HG02973 (cell line): ENCODE data around the gene HSD3B1.
"Not testable (repeated sequence)": the region's sequence is repeated elsewhere in the genome, so short reads cannot be mapped to it uniquely, and the experiment has no call there.

Source experiments
- ATAC-seq: cut with Tn5 transposase; IDR thresholded peaks from one replicate; pipeline ENCODE4 v1.9.1; 2021; ENCODE audit warnings: moderate library complexity; ENCODE audit not compliant: unreplicated experiment

Gene HSD3B1

DNA sequence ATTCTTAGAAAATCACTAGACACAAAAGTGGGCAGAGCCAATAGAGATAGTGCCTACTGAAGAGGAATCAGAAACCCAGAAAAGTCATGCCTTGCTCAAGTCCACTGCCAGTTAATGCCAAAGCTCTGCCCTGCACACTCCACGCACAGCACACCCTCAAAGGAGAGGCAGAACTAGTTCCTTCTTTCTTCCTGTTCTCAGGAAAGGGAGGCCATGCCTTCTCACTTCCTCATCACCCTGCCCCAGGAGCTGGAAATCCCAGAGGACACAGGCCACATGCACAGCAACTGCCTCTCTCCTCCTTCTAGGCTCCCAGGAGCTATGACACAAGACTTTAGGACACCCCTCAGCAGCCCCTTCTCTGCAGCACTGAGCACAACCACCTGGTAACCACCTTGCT lies 45.6 kb downstream of the HSD3B1 start:
- not testable (repeated sequence) for ATAC-seq

- not testable (repeated sequence) for ATAC-seq
These were observed 46.5 kb downstream of the HSD3B1 start for GRCh38 chr1:119553302-119554071.

GRCh38 chr1:119554183-119554582 lies 47.2 kb downstream of the HSD3B1 start:
- no peak for ATAC-seq

DNA sequence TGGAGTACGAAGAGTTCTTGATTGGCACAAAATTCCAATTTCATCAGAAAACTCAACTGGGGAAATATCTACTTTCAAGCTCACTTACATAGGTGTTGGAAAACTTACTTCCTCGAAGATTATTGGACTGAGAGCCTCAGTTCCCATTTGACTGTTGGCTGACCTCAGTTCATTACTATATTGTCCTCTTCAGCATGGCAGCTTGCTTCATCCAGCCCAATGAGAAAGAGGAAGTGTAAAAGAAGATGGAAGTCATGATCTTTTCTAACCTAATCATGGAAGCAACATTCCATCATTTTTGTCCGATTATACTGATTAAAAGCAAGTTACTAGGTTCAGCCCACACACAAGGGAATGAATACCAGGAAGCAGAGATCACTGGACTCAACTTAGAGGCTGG lies 49.4 kb downstream of the HSD3B1 start:
- no peak for ATAC-seq

GRCh38 chr1:119560402-119560801 lies 53.4 kb downstream of the HSD3B1 start:
- ATAC-seq = not testable (repeated sequence)

GRCh38 chr1:119564548-119564947 lies 57.5 kb downstream of the HSD3B1 start:
- ATAC-seq = no peak
